Measurements from ENCODE around the gene GAB4.

DNA sequence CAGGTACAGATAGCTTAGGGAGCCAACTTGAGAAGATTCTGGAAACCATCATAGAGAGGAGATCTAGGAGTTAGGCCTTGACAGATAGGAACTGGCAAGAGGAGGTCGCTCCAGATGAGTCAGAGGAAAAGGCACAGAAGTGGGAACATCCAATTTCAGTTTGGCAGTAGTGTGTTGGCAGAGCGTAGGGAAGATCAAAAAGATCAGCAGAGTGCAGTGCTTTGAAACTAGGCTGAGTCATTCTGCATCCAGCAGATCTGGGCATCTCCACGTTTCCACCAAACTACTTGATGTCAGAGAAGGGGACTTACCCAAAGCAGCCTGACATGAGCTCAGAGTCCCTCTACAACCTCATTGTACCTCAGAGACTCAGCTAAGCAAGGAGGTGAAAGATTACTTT is 58.5 kb downstream of the GAB4 start:
- TF ChIP-seq POLR2AphosphoS5 (IDR thresholded peaks at IDR 0.05; ENCODE audit: low read depth, low read length) (no peak), POLR2A (IDR thresholded peaks at IDR 0.05; ENCODE audit: low read depth, low read length) (no peak)

Data from GM12892 (cell line).